OCI-M2 (cell line): ENCODE data around the gene EGLN2.
"Not testable (repeated sequence)": the region's sequence is repeated elsewhere in the genome, so short reads cannot be mapped to it uniquely, and the experiment has no call there.

Experiments
- DNase-seq: peaks from one replicate; lab custom pipeline; 2025; ENCODE audit not compliant: unreplicated experiment; lab: John Stamatoyannopoulos, UW

The EGLN2 gene

DNA sequence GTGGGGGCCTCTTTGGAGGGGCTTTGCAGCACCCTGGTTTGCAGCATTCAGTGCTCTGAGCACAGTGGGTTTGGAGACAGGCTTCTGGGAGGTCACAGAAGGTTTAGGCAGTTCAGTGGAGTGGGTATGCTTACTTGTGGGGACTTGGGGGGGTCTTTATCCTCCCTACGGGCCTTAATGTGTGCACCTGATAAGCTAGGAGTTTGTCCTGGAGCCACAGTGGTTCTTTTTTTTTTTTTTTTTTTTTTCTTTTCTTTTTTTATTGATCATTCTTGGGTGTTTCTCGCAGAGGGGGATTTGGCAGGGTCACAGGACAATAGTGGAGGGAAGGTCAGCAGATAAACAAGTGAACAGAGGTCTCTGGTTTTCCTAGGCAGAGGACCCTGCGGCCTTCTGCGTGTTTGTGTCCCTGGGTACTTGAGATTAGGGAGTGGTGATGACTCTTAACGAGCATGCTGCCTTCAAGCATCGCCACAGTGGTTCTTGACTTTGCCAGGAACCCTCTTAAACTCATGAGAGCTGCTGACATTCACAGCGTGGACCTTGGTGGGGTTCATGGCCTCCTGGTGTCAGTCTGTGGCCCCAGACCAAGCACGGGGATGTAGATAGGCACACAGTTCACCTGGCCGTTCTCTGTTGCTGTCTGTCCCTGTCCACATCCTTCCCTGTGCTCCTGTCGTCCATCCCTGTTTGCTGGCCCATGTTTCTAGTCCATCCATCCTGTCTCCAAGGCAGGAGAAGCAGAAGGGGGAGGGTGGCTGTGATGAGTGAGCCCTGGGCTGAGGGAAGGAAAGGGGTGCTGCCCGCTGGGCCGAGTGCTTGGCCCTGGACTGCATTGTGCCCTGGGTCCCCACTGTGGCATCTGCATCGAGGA lies 2.7 kb downstream of the EGLN2 start:
- no peak for DNase-seq

DNA sequence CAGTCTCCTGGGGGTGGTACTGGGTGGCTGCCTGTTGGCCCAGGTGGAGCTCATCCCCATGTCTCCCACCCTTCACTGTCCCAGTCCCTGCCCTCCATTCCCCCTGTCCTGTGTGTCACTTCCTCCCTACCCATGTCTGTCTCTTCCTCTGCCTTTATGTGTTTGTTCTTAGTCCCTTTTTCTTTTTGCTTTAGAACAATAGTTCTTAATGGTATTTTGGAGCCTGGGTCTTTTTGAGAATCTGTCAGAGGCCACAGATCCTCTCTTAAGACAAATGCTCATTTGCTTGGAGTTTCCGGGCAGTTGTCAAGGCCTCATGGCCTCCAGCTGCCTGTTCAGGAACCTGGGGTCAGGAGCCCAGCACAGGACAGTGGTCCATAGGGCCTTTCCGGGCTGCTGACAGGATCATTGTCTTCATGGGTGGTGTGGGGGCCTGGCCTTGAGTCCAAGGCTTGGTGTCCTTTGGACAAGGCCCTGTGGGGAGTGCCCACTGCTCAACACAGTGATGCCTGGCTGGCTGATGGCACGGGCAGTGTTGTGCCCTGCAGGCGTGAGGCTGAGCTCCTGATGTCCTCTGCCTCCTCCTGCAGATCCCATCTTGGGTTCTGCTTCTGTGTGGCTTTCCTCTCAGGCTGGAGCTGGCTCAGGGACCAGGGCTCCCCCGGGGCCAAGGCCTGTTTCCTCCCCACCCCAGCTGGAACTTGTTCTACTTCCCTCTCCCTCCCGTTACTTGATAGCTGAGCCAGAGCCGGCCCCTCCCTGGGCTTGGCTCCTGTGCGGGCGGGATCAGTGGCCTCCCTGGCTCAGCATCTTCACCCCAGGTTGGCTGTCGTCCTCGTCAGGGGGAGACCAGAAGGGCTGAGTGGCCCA lies 3.5 kb downstream of the EGLN2 start:
- no peak for DNase-seq

DNA sequence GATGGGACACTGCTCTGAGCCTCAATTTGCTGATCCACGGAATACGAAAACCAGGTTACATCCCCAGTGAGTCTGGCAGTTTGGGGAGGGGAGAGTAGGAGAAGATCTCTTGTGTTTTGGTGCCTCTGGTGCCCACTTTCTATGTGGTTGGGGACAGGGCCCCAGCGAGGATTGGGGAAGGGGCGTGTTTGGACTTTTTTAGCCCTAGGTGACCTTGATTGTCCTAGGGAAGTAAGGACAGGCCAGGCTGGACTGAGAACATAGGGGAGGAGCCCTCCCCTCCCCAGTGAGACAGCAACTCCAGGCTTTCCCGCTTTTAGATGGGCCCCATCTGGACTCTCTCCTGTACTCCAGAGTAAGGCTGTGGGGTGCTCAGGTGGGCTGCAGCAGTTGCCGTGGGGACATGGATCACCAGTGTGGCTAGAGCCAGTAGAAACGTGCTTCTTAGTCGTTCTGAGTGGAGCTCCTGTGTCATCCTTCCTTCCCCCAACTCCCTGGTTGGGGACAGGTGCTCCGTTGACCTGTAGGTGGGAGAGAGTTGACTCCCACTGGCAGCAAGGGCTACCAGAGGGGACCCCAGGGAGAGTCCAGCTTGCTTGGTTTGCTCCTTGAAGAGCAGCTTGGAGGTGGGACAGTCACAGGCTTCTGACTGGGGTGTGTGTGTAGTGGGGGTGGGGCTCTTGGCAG lies 4.3 kb downstream of the EGLN2 start:
- DNase-seq = no peak

DNA sequence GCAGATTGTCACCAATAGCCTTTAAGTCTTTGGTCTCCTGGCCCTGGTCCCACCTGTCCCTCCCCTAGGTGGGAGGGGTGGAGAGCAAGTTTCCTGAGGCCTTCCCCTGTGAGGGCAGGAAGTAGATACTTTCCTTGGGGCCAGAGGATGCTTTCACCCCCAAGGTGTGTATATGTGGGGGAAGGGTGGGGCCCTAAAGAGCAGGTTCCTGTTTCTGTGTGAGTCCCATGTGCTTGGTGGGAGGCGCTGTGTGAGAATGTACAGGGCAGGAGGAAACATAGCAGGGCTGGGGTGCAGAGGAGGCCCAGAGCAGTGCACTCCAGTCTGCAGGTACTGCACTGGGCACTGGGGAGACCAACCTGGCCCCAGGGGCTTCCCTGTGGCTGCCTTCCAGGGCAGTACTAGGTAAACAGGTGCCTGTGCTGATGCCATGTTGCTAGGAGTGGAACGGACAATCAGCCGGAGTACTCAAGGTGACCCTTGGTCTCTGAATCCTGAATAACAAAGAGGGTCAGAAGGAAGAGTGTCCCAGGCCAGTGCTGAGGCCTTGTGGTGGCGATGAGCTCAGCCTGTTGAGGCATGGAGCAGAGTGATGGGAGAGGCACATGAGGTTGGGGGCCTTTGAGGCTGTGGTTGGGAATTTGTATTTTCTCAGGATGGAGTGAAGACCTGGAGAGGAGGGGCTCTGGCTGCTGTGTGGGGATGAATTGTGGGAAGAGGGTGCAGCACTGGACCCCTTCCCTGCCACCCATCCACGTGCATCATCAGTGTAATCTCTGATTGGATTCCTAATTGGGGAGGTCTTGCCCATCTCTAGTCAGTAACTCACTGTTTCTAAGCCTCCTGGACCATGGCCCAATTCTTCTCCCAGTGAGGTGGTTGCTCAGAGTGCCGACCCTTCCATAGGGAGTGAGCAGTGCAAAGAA lies 5.1 kb downstream of the EGLN2 start:
- no peak for DNase-seq

DNA sequence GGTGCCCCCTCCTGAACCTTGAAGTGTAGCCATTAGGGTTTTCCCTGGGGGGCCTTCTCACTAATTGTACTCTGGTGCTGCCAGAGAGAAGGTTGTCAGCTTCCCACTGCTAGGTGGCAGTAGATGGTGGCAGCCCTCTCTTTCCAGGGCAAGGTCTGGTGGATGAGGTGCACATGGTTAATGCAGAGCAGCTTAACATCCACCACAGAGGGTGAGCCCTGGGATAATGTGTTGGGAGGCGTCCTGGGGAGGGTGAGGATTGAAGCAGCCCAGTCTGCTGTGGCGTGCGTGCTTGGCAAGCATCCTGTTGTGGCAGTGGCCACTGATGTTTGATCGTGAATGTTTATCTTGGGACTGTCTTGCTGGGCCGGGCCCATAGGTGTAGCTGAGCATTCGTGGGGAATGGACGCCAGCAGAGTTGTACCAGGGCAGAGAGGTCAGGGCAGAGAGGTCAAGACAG lies 5.8 kb downstream of the EGLN2 start:
- DNase-seq = no peak

DNA sequence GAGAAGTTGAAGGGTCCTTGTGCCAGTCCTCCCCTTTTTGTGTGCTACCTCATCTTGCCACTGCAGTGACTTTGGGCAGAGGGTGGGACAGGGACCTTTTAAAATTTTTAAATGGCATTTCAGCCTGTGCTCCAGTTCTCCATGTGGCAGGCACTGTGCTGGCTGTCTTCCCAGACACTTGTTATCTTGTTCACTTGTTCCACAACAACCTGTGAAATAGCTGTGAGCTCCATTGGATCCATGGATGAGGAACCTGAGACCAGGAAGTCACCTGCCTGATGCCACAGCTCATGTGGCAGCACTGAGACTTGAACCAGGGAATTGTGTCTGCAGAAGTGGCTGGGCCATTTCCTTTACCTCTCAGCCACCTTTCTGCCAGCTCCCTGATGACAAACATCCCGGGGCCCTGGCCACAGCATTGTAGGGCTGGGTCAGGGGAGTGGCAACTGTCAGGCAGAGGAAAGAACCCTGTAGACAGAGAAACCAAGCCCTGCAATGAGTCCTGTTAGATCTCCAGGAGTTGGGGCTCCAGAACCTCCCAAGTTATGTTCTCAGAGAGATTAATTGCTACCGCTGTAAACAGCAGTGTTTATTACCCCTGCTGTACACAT lies 6.4 kb downstream of the EGLN2 start:
- DNase-seq = no peak

DNA sequence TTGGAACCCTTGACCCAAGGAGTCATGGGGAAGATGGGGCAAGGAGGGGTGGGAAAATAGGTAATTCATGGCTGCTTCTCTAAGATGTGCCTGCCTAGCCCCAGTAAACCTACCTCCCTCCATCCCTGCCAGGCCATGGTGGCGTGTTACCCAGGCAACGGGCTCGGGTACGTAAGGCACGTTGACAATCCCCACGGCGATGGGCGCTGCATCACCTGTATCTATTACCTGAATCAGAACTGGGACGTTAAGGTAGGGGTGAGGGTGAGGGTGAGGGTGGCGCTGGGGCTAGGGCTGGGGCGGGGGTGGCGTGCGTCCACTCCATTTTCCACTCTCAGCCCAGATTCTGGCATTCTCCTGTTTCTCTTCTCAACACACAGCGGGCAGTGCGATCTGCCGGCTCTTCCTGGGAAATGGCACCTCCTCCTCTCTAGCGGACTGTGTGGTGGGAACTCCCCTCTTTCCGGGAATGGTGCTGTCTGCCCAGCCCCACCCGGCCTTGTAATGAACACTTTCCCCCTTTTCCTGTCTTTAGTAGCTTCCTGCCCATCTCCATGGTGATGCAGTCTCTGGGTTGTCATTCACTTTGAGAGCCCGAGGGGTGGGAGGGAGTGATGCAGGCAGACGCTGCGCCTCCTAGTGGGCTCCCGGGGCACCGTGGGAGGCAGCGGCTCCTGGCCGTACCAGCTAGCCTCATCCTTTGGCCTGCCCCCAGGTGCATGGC lies 7.6 kb downstream of the EGLN2 start:
- no peak for DNase-seq

DNA sequence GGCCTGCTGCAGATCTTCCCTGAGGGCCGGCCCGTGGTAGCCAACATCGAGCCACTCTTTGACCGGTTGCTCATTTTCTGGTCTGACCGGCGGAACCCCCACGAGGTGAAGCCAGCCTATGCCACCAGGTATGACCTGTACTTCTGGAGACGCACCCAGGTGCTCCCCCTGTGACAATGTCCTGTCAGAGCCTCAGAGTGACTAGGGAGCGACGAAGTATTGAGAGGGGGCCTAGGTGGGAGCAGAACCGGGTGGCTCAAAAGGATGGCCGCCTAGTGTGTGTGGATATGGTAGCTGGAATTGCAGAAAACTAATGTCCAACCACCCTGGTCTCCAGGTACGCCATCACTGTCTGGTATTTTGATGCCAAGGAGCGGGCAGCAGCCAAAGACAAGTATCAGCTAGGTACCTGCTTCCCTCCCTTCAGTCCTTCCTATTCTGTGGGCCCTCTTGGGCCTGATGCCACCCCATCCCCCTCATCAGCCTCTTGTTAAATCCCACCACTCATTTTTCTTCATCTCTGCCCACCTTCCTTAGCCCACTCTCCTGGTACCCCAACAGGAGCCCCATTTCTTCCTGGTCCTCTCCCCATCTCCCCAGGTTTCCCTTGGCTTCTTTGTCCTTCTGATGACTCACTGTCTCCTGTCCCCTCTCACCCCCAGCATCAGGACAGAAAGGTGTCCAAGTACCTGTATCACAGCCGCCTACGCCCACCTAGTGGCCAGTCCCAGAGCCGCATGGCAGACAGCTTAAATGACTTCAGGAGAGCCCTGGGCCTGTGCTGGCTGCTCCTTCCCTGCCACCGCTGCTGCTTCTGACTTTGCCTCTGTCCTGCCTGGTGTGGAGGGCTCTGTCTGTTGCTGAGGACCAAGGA lies 8.4 kb downstream of the EGLN2 start:
- no peak for DNase-seq

DNA sequence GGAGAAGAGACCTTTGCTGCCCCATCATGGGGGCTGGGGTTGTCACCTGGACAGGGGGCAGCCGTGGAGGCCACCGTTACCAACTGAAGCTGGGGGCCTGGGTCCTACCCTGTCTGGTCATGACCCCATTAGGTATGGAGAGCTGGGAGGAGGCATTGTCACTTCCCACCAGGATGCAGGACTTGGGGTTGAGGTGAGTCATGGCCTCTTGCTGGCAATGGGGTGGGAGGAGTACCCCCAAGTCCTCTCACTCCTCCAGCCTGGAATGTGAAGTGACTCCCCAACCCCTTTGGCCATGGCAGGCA lies 9.0 kb downstream of the EGLN2 start:
- DNase-seq = no peak

DNA sequence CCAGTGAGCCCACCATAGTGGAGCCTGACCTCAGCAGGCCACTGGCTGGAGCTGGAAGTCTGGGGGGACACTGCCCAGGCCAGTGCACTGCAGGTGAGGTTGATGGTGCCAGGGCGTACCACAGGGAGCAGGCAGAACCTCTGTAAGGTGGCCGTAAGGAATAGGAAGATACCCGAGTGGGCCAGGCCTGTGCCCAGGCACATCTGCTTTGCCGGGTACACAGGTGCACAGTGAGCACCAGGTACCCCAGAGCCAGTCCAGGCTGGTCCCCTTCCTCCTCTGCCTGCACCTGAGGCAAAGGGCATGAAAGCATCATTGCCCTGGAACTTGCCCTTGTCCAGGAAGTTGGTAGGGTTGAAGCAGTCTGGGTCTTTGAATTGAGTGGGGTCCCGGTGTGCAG lies 9.5 kb downstream of the EGLN2 start:
- DNase-seq = no peak

DNA sequence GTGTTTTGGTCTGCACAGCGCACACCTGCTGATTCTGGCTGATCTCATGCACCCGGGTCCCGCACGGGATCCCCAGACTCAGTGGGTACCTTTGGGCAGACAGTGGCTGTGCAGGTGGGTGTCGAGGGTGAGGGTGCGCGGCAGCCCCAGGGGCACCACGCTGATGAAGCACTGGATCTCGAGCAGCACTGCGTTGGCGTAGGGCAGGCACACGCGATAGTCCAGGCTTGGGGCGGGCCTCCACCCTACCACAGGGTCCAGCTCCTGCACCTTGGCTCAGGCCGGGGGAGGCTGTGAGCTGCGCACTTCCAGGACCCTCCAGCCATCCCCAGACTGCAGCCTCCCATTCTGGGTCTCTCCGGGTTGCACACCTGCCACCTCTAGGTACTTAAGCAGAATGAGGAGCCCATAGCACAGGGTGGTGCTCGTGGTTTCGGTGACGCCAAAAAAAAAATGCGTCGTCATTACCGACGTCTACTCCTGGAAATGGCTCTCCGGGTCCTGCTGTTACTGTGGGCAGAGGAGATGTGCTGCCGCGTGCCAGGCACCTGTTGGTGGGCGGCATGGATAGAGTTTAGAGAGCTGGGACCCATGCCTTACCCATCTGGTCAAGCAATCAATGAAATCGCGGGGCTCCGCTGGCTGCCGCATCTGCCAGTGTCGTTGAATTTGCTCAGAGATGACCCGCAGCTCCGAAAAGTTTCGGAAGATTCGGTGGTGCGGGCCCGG lies 10.5 kb downstream of the EGLN2 start:
- DNase-seq = no peak

DNA sequence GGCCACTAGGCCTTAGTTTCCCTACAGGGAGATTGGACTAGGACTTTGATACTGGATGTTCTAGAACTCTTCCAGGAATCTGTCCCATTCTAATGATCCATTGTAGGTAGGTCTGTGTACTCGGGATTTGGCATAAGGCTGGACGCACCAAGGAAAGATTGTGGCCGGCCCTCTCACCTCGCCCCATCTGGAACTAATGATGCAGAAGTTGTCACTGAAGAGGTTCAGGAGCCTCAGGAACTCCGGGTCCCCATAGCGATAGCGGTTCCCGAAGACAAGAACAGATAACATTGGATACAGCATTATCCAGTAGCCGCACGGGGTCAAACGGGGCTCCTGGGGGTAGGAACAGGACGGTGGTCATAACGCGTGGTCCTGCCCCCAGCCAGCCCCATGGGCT lies 11.2 kb downstream of the EGLN2 start:
- DNase-seq = no peak

DNA sequence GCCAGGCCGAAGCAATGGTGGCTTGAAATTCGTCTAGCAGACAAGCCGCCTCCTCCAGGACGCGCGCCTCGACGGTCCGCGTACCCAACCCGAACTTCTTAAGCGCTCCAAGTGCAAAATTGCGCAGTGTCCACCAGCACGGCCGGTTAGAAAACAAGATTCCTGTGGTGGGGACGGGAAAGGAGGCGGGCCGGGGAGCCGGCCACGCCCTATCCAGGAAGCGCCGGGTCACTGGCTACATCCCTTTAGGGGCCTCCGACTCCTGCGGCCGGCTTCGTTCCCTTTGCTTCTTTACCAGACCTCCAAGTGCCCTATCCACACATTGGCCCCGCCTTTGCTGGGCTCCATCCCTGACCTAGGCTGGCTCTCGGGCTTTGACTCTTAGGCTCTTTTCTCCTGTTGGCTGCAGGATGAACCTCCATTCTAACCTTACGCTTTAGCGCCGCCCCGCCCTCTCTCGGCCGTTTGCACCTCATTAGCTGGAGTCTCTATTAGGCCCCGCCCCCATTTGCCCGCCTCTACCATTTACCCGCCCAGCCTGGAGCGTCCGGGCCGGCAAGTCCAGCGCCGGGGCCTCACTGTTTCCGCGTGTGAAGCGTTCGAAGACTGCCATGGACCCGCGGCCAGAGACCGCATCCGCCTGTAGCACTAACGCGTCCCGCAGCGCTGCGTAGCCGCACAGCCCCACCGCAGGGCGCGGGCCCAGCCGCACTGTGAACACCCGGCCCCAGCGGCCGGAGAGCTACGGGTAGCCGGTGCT lies 11.8 kb downstream of the EGLN2 start:
- not testable (repeated sequence) for DNase-seq

DNA sequence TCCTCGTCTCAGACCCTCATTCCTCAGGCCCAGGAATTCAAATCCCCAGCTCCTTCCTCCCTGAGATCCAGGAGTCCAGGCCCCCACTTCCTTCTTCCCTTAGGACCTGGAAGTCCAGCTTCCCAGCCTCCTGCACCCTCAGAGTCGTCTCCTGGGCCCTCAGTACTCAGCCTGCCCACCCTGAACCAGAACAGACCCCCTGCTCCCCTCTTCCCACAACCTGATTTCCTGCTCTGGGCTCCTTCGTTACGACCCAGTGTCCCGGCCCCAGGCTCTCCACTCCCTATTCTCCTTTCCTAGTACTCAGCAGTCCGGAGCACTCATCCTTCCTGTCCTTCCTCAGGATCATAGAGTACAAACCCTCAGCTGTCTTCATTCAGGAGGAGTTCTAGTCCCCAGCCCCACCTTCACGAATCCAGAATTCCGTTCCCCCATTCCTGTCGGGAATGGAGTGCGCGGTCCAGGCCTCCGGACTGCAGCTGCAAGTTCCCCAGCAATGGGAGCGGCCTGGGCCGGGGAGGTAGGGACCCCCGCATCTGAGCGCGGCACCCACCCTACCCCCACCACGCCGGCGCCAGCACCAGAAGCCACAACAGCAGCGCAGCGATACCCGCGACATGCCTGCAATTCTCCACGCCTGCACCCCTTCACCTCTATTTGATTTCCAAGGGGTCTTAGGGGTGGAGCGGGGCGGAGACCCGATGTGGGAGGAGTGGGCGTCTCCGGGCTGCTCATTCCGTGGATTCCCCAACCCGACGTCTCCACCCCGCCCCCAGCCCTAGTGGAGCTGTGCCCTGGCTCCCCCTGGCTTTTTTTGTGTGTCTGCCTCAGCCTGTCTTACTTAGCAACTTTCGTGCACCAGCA lies 12.7 kb downstream of the EGLN2 start:
- DNase-seq = no peak

DNA sequence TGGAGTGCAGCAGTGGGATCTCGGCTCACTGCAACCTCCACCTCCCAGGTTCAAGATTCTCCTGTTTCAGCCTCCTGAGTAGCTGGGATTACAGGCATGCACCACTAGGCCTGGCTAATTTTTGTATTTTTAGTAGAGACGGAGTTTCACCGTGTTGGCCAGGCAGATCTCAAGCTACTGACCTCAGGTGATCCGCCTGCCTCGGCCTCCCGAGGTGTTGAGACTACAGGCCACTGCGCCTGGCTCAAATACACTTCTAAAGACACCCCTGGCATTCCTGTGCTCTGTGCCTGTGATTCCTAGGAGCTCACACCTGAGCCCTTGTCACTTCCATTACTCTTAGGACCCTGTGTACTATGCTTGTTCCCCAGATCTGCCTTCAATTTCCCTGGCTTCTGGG lies 13.6 kb downstream of the EGLN2 start:
- DNase-seq = not testable (repeated sequence)

DNA sequence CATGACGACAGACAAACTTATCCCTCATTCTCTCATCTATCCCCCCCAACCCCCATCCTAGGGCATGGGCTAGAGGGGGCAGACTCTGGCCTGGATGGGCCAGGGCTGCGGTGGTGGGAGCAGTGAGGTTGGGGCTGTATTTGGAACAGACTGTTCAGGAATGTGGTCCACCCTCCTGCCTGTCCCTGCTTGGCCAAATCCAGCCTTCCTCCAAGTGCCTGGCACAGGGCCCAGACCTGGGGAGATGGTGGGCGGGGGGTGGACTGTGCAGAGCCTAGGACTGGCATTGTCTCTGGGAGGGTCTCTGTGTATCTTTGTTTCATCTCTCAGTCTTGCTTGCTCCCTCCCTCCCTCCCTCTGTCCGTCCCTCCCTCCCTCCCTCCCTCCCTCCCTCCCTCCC lies 14.2 kb downstream of the EGLN2 start:
- no peak for DNase-seq
